SK-N-SH (cell line): Measurements from ENCODE around the gene AIF1. TPM values are rescaled to one million over a fixed set of nuclear protein-coding genes. Genes with fewer than 3 reads are reported as not detected.

ENCODE experiments used
- CTCF ChIA-PET: fragments of 300-600, 350-600 bp; formaldehyde crosslinking; extraction: SDS; loops from one replicate; lab custom pipeline; 2021; lab: Yijun Ruan, JAX
- POLR2A ChIA-PET: fragments of 350-600 bp; sonication (Branson Sonifier 250); formaldehyde crosslinking; extraction: SDS; loops from one replicate; lab custom pipeline; 2020; ENCODE audit warnings: antibody characterized with exemption, inconsistent platforms; lab: Yijun Ruan, JAX
- DNase-seq: peaks from one replicate; pipeline ENCODE4 v3.0.0; 2012
- H2AFZ ChIP-seq: fragments of 200-600 bp; sonication (generic); 2 replicates; pipeline ENCODE4 v1.8.1; 2016; ENCODE audit warnings: antibody characterized with exemption, mild to moderate bottlenecking, low read depth
- H3F3A ChIP-seq: fragments of 200-600 bp; sonication (generic); replicated peaks from 2 replicates; pipeline ENCODE3; 2016; ENCODE audit warnings: antibody characterized with exemption, mild to moderate bottlenecking; ENCODE audit not compliant: insufficient read depth
- H3K27ac ChIP-seq, 2 experiments: fragments of 200-500 bp in 1 of 2; fragments of 200-600 bp in 1 of 2; sonication (Bioruptor generic) in 1 of 2; sonication (generic), shearing (Covaris generic) in 1 of 2; 2 replicates each; pipeline versions ENCODE4 v1.5.1 to v1.6.1; 2014 to 2016; ENCODE audit warnings: low read depth in 2 of 2, inconsistent platforms in 1 of 2, low read length in 1 of 2, mild to moderate bottlenecking in 1 of 2, mixed read lengths in 1 of 2
- H3K27me3 ChIP-seq: fragments of 200-600 bp; sonication (generic), shearing (Covaris generic); 2 replicates; pipeline ENCODE4 v1.6.1; 2016; ENCODE audit warnings: mixed run types; ENCODE audit not compliant: insufficient read depth
- H3K36me3 ChIP-seq, 2 experiments: fragments of 200-500 bp in 1 of 2; fragments of 200-600 bp in 1 of 2; sonication (Bioruptor generic) in 1 of 2; sonication (generic) in 1 of 2; replicated peaks in 1 of 2; 2 replicates each; pipeline versions ENCODE3 to v1.5.1; 2014 to 2016; ENCODE audit warnings: low read length in 1 of 2, mild to moderate bottlenecking in 1 of 2; ENCODE audit not compliant: insufficient read depth in 2 of 2, control insufficient read depth in 1 of 2
- H3K4me1 ChIP-seq, 2 experiments: fragments of 200-500 bp in 1 of 2; fragments of 200-600 bp in 1 of 2; sonication (Bioruptor generic) in 1 of 2; sonication (generic), shearing (Covaris generic) in 1 of 2; 2 replicates each; pipeline versions ENCODE4 v1.5.1 to v1.6.1; 2014 to 2016; ENCODE audit warnings: low read depth in 1 of 2, low read length in 1 of 2, mixed run types in 1 of 2; ENCODE audit not compliant: insufficient read depth in 2 of 2, control insufficient read depth in 1 of 2
- H3K4me2 ChIP-seq: fragments of 200-600 bp; sonication (generic), shearing (Covaris generic); 2 replicates; pipeline ENCODE4 v1.6.1; 2017; ENCODE audit warnings: mixed run types
- H3K4me3 ChIP-seq, 2 experiments: fragments of 200-500 bp in 1 of 2; fragments of 200-600 bp in 1 of 2; sonication (Bioruptor generic) in 1 of 2; sonication (generic), shearing (Covaris generic) in 1 of 2; 2 replicates each; pipeline versions ENCODE4 v1.5.1 to v1.8.1; 2014 to 2016; ENCODE audit warnings: low read depth in 2 of 2, inconsistent platforms in 1 of 2, low read length in 1 of 2, mild to moderate bottlenecking in 1 of 2, mixed read lengths in 1 of 2, moderate library complexity in 1 of 2
- H3K79me2 ChIP-seq: fragments of 200-600 bp; sonication (generic); 2 replicates; pipeline ENCODE4 v1.8.1; 2017; ENCODE audit warnings: mild to moderate bottlenecking; ENCODE audit not compliant: insufficient read depth
- H3K9ac ChIP-seq: fragments of 200-600 bp; sonication (generic); 2 replicates; pipeline ENCODE4 v1.6.1; 2017; ENCODE audit warnings: mixed run types
- H3K9me2 ChIP-seq: fragments of 200-600 bp; sonication (generic); 2 replicates; pipeline ENCODE4 v1.6.1; 2017; ENCODE audit warnings: mixed run types
- H3K9me3 ChIP-seq: fragments of 200-600 bp; sonication (generic); 2 replicates; pipeline ENCODE4 v1.6.1; 2017; ENCODE audit warnings: mixed run types, mild to moderate bottlenecking, moderate library complexity
- H4K20me1 ChIP-seq: fragments of 200-600 bp; sonication (generic); 2 replicates; pipeline ENCODE4 v1.6.1; 2017; ENCODE audit warnings: mild to moderate bottlenecking, mixed run types; ENCODE audit not compliant: insufficient read depth
- ELF1 ChIP-seq: IDR thresholded peaks from 2 replicates; pipeline ENCODE4 v1.4.0; 2012
- FOSL2 ChIP-seq: IDR thresholded peaks from 2 replicates; pipeline ENCODE4 v1.4.0; 2012; ENCODE audit warnings: low read depth, mild to moderate bottlenecking, moderate library complexity, borderline replicate concordance
- FOXM1 ChIP-seq: IDR thresholded peaks from 2 replicates; pipeline ENCODE4 v1.4.0; 2012; ENCODE audit warnings: low read depth, mild to moderate bottlenecking
- GABPA ChIP-seq: IDR thresholded peaks from 2 replicates; pipeline ENCODE4 v1.4.0; 2012; ENCODE audit warnings: low read depth, mild to moderate bottlenecking
- NRF1 ChIP-seq: IDR thresholded peaks from 2 replicates; pipeline ENCODE4 v1.6.1; 2012; ENCODE audit warnings: low read depth, mild to moderate bottlenecking, low read length
- PBX3 ChIP-seq: IDR thresholded peaks from 2 replicates; pipeline ENCODE4; 2012
- RAD21 ChIP-seq: IDR thresholded peaks from 2 replicates; pipeline ENCODE4 v1.6.1; 2012; ENCODE audit warnings: mild to moderate bottlenecking, low read length
- RCOR1 ChIP-seq: fragments of 150-350 bp; IDR thresholded peaks from 2 replicates; pipeline ENCODE4 v1.6.1; 2017; ENCODE audit warnings: antibody characterized with exemption, low read length
- SMC3 ChIP-seq: IDR thresholded peaks from 2 replicates; pipeline ENCODE4 v1.6.1; 2012; ENCODE audit warnings: low read depth, low read length, improper control_type of control experiment
- TCF12 ChIP-seq: IDR thresholded peaks from 2 replicates; pipeline ENCODE4 v1.4.0; 2012
- WGBS: methylation state at CpG from one replicate; pipeline ENCODE4 v1.1.6; 2017; ENCODE audit warnings: low lambda C conversion rate; 5-methylcytosine and 5-hydroxymethylcytosine counted together
- polyA plus RNA-seq, 3 experiments: library from polyadenylated mRNA; depleted of rRNA; stranded (reverse); fragments of >200 nt; gene quantifications; 2 replicates each; pipeline ENCODE4 v1.2.3, GENCODE V29; 2012
- TF ChIP-seq, protein P1 (sequence below): IDR thresholded peaks from 2 replicates; pipeline ENCODE4 v1.4.0; 2012; ENCODE audit warnings: low read depth, borderline replicate concordance
- TF ChIP-seq, protein P2 (sequence below): IDR thresholded peaks from 2 replicates; pipeline ENCODE4 v1.4.0; 2012; ENCODE audit warnings: low read depth

The AIF1 gene
- polyA plus RNA-seq, 1 of the 3 experiments (the other 2 are of a cell fraction): not detected

DNA sequence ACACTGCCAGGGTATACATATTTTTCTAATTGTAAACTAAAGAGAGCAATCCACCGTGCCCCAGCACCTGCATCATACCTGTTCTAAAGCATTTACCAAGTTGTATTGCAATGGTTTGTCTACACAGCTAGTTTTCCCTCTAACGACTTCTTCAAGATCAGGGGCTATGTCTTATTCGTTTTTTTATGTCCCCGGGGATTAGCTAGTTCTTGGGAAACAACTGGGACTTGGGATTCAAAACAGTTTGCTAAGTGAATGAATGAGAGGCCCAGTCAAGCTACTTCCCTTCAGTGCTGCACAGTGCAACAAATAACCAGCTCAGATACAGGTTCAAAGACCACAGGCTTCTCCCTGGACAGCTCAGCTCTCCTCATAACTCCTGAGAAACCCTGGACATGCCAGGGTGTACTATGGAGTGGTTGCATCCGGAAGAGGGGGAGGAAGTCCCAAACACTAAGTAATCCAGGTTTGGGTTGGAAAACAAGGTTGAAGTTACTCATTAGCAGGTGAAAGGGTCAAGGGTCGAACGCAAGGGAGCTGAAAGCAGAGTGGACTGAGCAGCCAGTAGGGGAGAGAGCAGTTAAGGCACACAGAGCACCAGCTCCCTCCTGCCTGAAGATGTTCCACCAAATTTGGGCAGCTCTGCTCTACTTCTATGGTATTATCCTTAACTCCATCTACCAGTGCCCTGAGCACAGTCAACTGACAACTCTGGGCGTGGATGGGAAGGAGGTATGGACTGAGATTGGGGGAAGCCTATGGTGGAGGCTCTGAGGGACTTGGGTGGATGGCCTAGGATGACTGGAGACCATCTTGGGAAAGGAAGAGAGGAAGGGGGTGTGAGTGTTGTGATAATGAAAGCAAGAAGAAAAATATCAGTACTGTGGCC lies 40.6 kb downstream of the AIF1 start, which contains the start of gene APOM:
Gene APOM, plus strand, starts transcription at position 546 of the 889 bp plus-strand sequence. Its CDS starts 73 bp downstream, at position 619.
- ChIA-PET CTCF (interaction anchor here (1.2 kb wide), 1 partner anchor 9 kb away, joined by 3 read pairs; the partner anchor contains the start of gene GPANK1), POLR2A (interaction anchor here (1.0 kb wide), 1 partner anchor 228 kb away, joined by 3 read pairs; no protein-coding TSS in a partner anchor)
- 89% methylated on average over 8 of the region's 8 CpGs for WGBS
- H3K4me3 ChIP-seq: no peak within 1 kb of the TSS
- H3K9me3 ChIP-seq: no peaks in the 10 kb centered on the region
- H3K4me1 ChIP-seq: peaks cover 17 to 29% of the 10 kb centered on the region in 2 experiments
- no peak within 1 kb of the TSS for H3K27ac ChIP-seq
- H4K20me1 ChIP-seq: peaks cover 8% of the 10 kb centered on the region; the same call in 1 of the 2 replicates
- DNase-seq: no peak
- H3K4me2 ChIP-seq: no peak within 1 kb of the TSS
- H3K9me2 ChIP-seq: no peaks in the 10 kb centered on the region
- peaks cover 27% of the 10 kb centered on the region for H3F3A ChIP-seq
- no peak within 1 kb of the TSS for H2AFZ ChIP-seq
- no peak within 1 kb of the TSS for H3K9ac ChIP-seq
- H3K79me2 ChIP-seq: peaks cover 83% of the 10 kb centered on the region
- no peaks in the 10 kb centered on the region for H3K27me3 ChIP-seq
- peaks cover 3 to 5% of the 10 kb centered on the region in 2 experiments for H3K36me3 ChIP-seq
- TF ChIP-seq NRF1 (no peak), RCOR1 (no peak), TCF12 (no peak), ELF1 (no peak), FOSL2 (no peak)

DNA sequence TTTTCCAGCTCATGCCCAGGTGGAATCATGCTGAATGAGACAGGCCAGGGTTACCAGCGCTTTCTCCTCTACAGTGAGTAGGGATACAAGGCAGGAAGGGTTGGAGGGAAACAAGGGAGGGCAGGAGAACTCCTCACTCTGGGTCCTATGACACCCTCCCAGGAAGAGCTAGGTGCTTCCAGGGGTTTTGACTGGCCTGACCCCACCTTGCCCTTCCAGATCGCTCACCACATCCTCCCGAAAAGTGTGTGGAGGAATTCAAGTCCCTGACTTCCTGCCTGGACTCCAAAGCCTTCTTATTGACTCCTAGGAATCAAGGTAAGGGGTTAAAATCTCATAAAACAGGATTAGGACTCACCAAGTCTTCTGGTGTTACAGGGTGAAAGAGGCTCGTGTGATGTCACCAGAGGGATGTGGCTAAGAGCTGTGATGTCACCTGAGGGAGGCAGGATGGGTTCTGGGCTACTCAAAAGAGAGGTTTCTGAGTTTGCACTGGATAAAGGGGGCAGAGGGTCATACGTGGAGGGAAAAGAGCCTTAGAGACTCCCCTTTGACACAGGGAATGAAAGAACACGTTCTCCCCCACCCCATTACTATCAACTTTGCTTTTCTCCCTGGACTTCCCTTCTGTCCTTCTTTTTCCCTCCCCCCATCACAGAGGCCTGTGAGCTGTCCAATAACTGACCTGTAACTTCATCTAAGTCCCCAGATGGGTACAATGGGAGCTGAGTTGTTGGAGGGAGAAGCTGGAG lies 42.5 kb downstream of the AIF1 start:
- ChIA-PET POLR2A (interaction anchor here (0.7 kb wide), 1 partner anchor 14 kb away, joined by 3 read pairs; no protein-coding TSS in a partner anchor), CTCF (interaction anchor here (0.8 to 1.4 kb wide), 3 partner anchors 14 to 71 kb away, joined by 3 to 4 read pairs (median 3); no protein-coding TSS in a partner anchor)
- Histone ChIP-seq H3K36me3 (peaks cover 7 to 9% of the 10 kb centered on the region in 2 experiments), H3K27ac (no peak overlapping the region), H3K79me2 (peaks cover 76% of the 10 kb centered on the region), H3K4me2 (peak overlapping the region; percentile 97; the same call in 1 of the 2 replicates), H4K20me1 (peaks cover 8% of the 10 kb centered on the region; the same call in 1 of the 2 replicates), H3K4me3 (no peak overlapping the region), H2AFZ (no peak overlapping the region), H3F3A (peaks cover 32% of the 10 kb centered on the region), H3K9me2 (no peaks in the 10 kb centered on the region), H3K4me1 (peaks cover 13 to 27% of the 10 kb centered on the region in 2 experiments; a peak in 2 of 4 replicates), H3K27me3 (no peaks in the 10 kb centered on the region), H3K9me3 (no peaks in the 10 kb centered on the region), H3K9ac (no peak overlapping the region)
- no peak for DNase-seq
- 77% methylated on average over 5 of the region's 6 CpGs for WGBS
- TF ChIP-seq SMC3 (no peak), ELF1 (no peak), RAD21 (no peak), GABPA (no peak), FOSL2 (no peak), FOXM1 (no peak), PBX3 (no peak)
- TF ChIP-seq, protein P1, sequence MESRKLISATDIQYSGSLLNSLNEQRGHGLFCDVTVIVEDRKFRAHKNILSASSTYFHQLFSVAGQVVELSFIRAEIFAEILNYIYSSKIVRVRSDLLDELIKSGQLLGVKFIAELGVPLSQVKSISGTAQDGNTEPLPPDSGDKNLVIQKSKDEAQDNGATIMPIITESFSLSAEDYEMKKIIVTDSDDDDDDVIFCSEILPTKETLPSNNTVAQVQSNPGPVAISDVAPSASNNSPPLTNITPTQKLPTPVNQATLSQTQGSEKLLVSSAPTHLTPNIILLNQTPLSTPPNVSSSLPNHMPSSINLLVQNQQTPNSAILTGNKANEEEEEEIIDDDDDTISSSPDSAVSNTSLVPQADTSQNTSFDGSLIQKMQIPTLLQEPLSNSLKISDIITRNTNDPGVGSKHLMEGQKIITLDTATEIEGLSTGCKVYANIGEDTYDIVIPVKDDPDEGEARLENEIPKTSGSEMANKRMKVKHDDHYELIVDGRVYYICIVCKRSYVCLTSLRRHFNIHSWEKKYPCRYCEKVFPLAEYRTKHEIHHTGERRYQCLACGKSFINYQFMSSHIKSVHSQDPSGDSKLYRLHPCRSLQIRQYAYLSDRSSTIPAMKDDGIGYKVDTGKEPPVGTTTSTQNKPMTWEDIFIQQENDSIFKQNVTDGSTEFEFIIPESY: no peak
- TF ChIP-seq, protein P2, sequence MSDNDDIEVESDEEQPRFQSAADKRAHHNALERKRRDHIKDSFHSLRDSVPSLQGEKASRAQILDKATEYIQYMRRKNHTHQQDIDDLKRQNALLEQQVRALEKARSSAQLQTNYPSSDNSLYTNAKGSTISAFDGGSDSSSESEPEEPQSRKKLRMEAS: no peak
